HCT116 (cell line): ENCODE results near the gene C1orf116. TPM values are rescaled to one million over a fixed set of nuclear protein-coding genes. Genes with fewer than 3 reads are reported as not detected.

Source experiments
- ATAC-seq: fragments of 200-7000 bp; cut with Tn5 transposase; 2 replicates; pipeline ENCODE4 v1.9.1; 2020; ENCODE audit warnings: mild to moderate bottlenecking, moderate library complexity
- BruUV-seq: library from RNA; stranded (reverse); fragments of 400-500 nt; replicated peaks from 2 replicates; lab custom pipeline; 2021; lab: Mats Ljungman, UMichigan
- CTCF ChIA-PET: fragments of 300-600 bp; sonication (Branson Sonifier 250); formaldehyde crosslinking; loops from one replicate; lab custom pipeline; 2021; ENCODE audit warnings: antibody characterized with exemption; lab: Charles Lee
- POLR2A ChIA-PET: fragments of 300-600, 350-600 bp; sonication (Branson Sonifier 250); formaldehyde crosslinking; loops from one replicate; lab custom pipeline; 2021; ENCODE audit warnings: antibody characterized with exemption; lab: Charles Lee
- RAD21 ChIA-PET, 2 experiments: fragments of 300-600 bp; sonication (Branson Sonifier 250); formaldehyde crosslinking; loops; one replicate each; lab custom pipeline; 2023; ENCODE audit warnings: low total read pairs in 2 of 2; ENCODE audit not compliant: uncharacterized antibody in 2 of 2, unreplicated experiment in 2 of 2, low non-redundant PET in 1 of 2; lab: Charles Lee
- DNase-seq: peaks from one replicate; pipeline ENCODE4 v3.0.0-alpha.2; 2010; ENCODE audit warnings: low read depth, low spot score
- H2AFZ ChIP-seq: fragments of 200-600 bp; shearing (Covaris generic), sonication (generic); 2 replicates; pipeline ENCODE4 v1.6.1; 2017; ENCODE audit warnings: low read depth, mixed run types, mixed read lengths, antibody characterized with exemption, low read length; ENCODE audit not compliant: poor library complexity, severe bottlenecking
- H3K27ac ChIP-seq: 2 replicates; pipeline ENCODE4 v1.5.1; 2012; ENCODE audit warnings: low read depth, low read length
- H3K27me3 ChIP-seq: fragments of 200-600 bp; sonication (generic); 2 replicates; pipeline ENCODE4 v1.6.1; 2016; ENCODE audit warnings: mixed run types, low read length, mixed read lengths; ENCODE audit not compliant: insufficient read depth
- H3K36me3 ChIP-seq, 2 experiments: fragments of 200-500 bp in 1 of 2; fragments of 200-600 bp in 1 of 2; sonication (Bioruptor generic) in 1 of 2; sonication (generic) in 1 of 2; 2 replicates each; pipeline versions ENCODE4 v1.5.1 to v1.6.1; 2014 to 2016; ENCODE audit warnings: low read length in 2 of 2, inconsistent platforms in 1 of 2, mixed read lengths in 1 of 2, mixed run types in 1 of 2; ENCODE audit not compliant: insufficient read depth in 2 of 2, control insufficient read depth in 1 of 2
- H3K4me1 ChIP-seq, 2 experiments: fragments of 200-600 bp in 1 of 2; sonication (generic) in 1 of 2; 2 replicates each; pipeline versions ENCODE4 v1.5.1 to v1.6.1; 2012 to 2017; ENCODE audit warnings: low read length in 2 of 2, inconsistent platforms in 1 of 2, mild to moderate bottlenecking in 1 of 2, mixed read lengths in 1 of 2, mixed run types in 1 of 2, moderate library complexity in 1 of 2; ENCODE audit not compliant: insufficient read depth in 2 of 2, control insufficient read depth in 1 of 2
- H3K4me2 ChIP-seq: fragments of 200-600 bp; sonication (generic); 2 replicates; pipeline ENCODE4 v1.6.1; 2017; ENCODE audit warnings: mixed run types, low read length, mixed read lengths
- H3K4me3 ChIP-seq, 2 experiments: fragments of 200-600 bp in 1 of 2; sonication (generic) in 1 of 2; replicated peaks in 1 of 2; 2 replicates each; pipeline ENCODE4 v1.5.1; 2011 to 2016; ENCODE audit warnings: low read length in 2 of 2, control low read depth in 1 of 2, low read depth in 1 of 2, mild to moderate bottlenecking in 1 of 2, mixed read lengths in 1 of 2, mixed run types in 1 of 2
- H3K79me2 ChIP-seq: fragments of 200-600 bp; sonication (generic); 2 replicates; pipeline ENCODE4 v1.6.1; 2017; ENCODE audit warnings: mild to moderate bottlenecking, mixed run types, low read length, moderate library complexity, mixed read lengths; ENCODE audit not compliant: insufficient read depth
- H3K9ac ChIP-seq: fragments of 200-600 bp; sonication (generic); 2 replicates; pipeline ENCODE4 v1.6.1; 2016; ENCODE audit warnings: low read length, mixed read lengths
- H3K9me2 ChIP-seq: fragments of 200-600 bp; sonication (generic), shearing (Covaris generic); 2 replicates; pipeline ENCODE4 v1.6.1; 2017; ENCODE audit warnings: mixed run types, mild to moderate bottlenecking, moderate library complexity; ENCODE audit not compliant: insufficient read depth
- H3K9me3 ChIP-seq, 2 experiments: fragments of 200-500 bp in 1 of 2; fragments of 200-600 bp in 1 of 2; sonication (Bioruptor generic) in 1 of 2; sonication (generic) in 1 of 2; 2 replicates each; pipeline ENCODE4 v1.6.1; 2014 to 2017; ENCODE audit warnings: low read length in 2 of 2, mixed read lengths in 2 of 2, inconsistent platforms in 1 of 2, low read depth in 1 of 2, mild to moderate bottlenecking in 1 of 2, mixed run types in 1 of 2, moderate library complexity in 1 of 2; ENCODE audit not compliant: control insufficient read depth in 1 of 2, insufficient read depth in 1 of 2
- H4K20me1 ChIP-seq: fragments of 200-600 bp; sonication (generic), shearing (Covaris generic); 2 replicates; pipeline ENCODE4 v1.6.1; 2017; ENCODE audit warnings: mixed run types, mild to moderate bottlenecking, moderate library complexity; ENCODE audit not compliant: insufficient read depth
- CEBPB ChIP-seq: IDR thresholded peaks from 2 replicates; pipeline ENCODE4 v1.6.1; 2012; ENCODE audit warnings: low read depth
- CTCF ChIP-seq, 3 experiments: fragments of 200-600 bp in 1 of 3; sonication (generic) in 1 of 3; IDR thresholded peaks in 2 of 3; conservative IDR thresholded peaks in 1 of 3; 2 replicates each; pipeline ENCODE4 v1.5.1; 2012 to 2017; ENCODE audit warnings: low read depth in 2 of 3, low read length in 2 of 3, antibody characterized with exemption in 1 of 3, borderline replicate concordance in 1 of 3, control low read depth in 1 of 3, mild to moderate bottlenecking in 1 of 3, mixed read lengths in 1 of 3, mixed run types in 1 of 3, moderate library complexity in 1 of 3; ENCODE audit not compliant: insufficient read depth in 1 of 3
- EZH2phosphoT487 ChIP-seq: fragments of 200-600 bp; IDR thresholded peaks from 2 replicates; pipeline ENCODE4 v1.6.1; 2018; ENCODE audit warnings: antibody characterized with exemption, borderline replicate concordance
- REST ChIP-seq: IDR thresholded peaks from 2 replicates; pipeline ENCODE4 v1.6.1; 2012; ENCODE audit warnings: low read depth
- SP1 ChIP-seq: IDR thresholded peaks from 2 replicates; pipeline ENCODE4 v1.6.1; 2012; ENCODE audit warnings: low read depth
- TCF7L2 ChIP-seq: IDR thresholded peaks from 2 replicates; pipeline ENCODE4 v1.7.0; 2011; ENCODE audit warnings: borderline replicate concordance, inconsistent platforms; ENCODE audit not compliant: insufficient read depth, insufficient read length; ENCODE audit errors: extremely low read depth
- YY1 ChIP-seq: IDR thresholded peaks from 2 replicates; pipeline ENCODE4 v1.6.1; 2011; ENCODE audit warnings: low read length, low read depth, moderate library complexity, mild to moderate bottlenecking; ENCODE audit not compliant: insufficient replicate concordance; ENCODE audit errors: extremely low read depth
- intact Hi-C: fragments of 100-400 bp; cut with micrococcal nuclease; formaldehyde crosslinking; loops from 2 replicates; pipeline ENCODE4 v1.10.0; 2022
- total RNA-seq: library from RNA; stranded (reverse); gene quantifications from one replicate; pipeline ENCODE4 v1.2.1, GENCODE V29; 2021; ENCODE audit not compliant: unreplicated experiment
- TF ChIP-seq, protein P1 (sequence below): IDR thresholded peaks from 2 replicates; pipeline ENCODE4 v1.6.1; 2012
- TF ChIP-seq, protein P2 (sequence below): IDR thresholded peaks from 2 replicates; pipeline ENCODE4 v1.6.1; 2011; ENCODE audit warnings: mild to moderate bottlenecking, low read length, moderate library complexity; ENCODE audit not compliant: insufficient replicate concordance; ENCODE audit errors: extremely low read depth

The C1orf116 gene
- total RNA-seq, 1 experiment from 2014 or later: 3.6 TPM

GRCh38 chr1:207002724-207003146 is 29.8 kb downstream of the C1orf116 start:
- no peaks in the 10 kb centered on the region for H3K27me3 ChIP-seq
- POLR2A ChIA-PET: no interaction called here
- ATAC-seq (peak; percentile 25), DNase-seq (no peak)
- H4K20me1 ChIP-seq: no peaks in the 10 kb centered on the region
- H3K9ac ChIP-seq: no peak overlapping the region
- H3K9me2 ChIP-seq: no peaks in the 10 kb centered on the region
- peak overlapping the region; percentile 37 for H3K4me2 ChIP-seq
- TF ChIP-seq CTCF (IDR thresholded peaks at IDR 0.05 in 2 of 3, conservative IDR thresholded peaks at IDR 0.05 in 1 of 3; ENCODE audit: borderline replicate concordance in 1 of 3, insufficient read depth in 1 of 3, low read depth in 2 of 3, low read length in 2 of 3): no peak
- TF ChIP-seq CEBPB: no peak
- TF ChIP-seq, protein P1, sequence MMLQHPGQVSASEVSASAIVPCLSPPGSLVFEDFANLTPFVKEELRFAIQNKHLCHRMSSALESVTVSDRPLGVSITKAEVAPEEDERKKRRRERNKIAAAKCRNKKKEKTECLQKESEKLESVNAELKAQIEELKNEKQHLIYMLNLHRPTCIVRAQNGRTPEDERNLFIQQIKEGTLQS: no peak
- CTCF ChIA-PET: no interaction called here
- H3K27ac ChIP-seq: no peak overlapping the region
- H3K4me3 ChIP-seq: no peak overlapping the region
- no TSS peak for BruUV-seq
- H3K9me3 ChIP-seq: no peaks in the 10 kb centered on the region
- H3K4me1 ChIP-seq: peaks cover 23 to 51% of the 10 kb centered on the region in 2 experiments
- intact Hi-C loops: no loop called here
- RAD21 ChIA-PET: no interaction called here
- H3K36me3 ChIP-seq: no peaks in the 10 kb centered on the region
- H3K79me2 ChIP-seq: no peaks in the 10 kb centered on the region
- H2AFZ ChIP-seq: no peak overlapping the region

DNA sequence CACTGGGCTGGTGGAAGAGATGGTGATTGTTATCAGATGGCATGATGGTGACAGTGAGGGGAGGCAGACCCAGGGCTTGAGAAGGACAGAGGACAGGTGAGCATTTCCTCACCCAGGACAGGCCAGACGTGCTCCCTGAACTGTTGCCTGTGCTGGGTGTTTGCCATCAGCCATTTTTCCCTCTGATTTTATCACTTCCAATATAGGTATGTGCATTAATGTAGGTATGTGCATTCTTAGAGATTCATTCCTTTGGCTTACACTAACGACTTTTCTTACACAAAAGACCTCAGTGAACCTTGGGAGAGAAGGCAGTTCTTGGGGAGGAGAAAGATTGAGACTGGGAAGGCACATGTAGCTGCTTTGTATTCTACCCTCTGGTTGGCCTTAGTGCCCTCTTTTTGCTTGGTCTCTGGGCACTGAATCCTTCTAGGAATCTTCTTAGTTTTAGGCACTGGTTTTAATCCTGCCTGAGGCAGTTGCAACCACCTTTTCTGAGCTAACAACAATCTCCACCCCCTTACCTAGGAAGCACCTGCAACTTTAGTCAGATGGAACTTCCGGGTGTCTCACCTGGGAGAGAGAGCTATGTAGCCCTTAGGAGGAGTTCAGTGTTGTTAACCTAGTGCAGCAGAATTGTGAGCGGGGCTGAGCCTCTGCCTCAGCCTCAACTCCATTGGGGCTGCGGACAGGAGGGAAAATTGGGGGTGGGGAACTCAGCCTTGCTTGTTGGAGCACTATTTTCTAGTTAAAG is 30.9 kb downstream of the C1orf116 start:
- RAD21 ChIA-PET: no interaction called here
- CTCF ChIA-PET: interaction anchor here (1.8 kb wide), 1 partner anchor 19 kb away, joined by 5 read pairs; no protein-coding TSS in a partner anchor
- H4K20me1 ChIP-seq: no peaks in the 10 kb centered on the region
- BruUV-seq: no TSS peak
- H3K27me3 ChIP-seq: no peaks in the 10 kb centered on the region
- H3K9me2 ChIP-seq: no peaks in the 10 kb centered on the region
- H3K4me2 ChIP-seq: no peak overlapping the region
- H3K79me2 ChIP-seq: no peaks in the 10 kb centered on the region
- H3K4me1 ChIP-seq: peaks cover 14 to 41% of the 10 kb centered on the region in 2 experiments; a peak in 3 of 4 replicates
- ATAC-seq (no peak), DNase-seq (no peak)
- POLR2A ChIA-PET: no interaction called here
- no peak overlapping the region for H3K9ac ChIP-seq
- no peak overlapping the region for H3K4me3 ChIP-seq
- no peaks in the 10 kb centered on the region for H3K9me3 ChIP-seq
- H3K27ac ChIP-seq: no peak overlapping the region
- no peak overlapping the region for H2AFZ ChIP-seq
- H3K36me3 ChIP-seq: no peaks in the 10 kb centered on the region
- intact Hi-C loops: no loop called here
- TF ChIP-seq YY1 (no peak), EZH2phosphoT487 (no peak), TCF7L2 (no peak), REST (no peak), SP1 (no peak)
- TF ChIP-seq, protein P2, sequence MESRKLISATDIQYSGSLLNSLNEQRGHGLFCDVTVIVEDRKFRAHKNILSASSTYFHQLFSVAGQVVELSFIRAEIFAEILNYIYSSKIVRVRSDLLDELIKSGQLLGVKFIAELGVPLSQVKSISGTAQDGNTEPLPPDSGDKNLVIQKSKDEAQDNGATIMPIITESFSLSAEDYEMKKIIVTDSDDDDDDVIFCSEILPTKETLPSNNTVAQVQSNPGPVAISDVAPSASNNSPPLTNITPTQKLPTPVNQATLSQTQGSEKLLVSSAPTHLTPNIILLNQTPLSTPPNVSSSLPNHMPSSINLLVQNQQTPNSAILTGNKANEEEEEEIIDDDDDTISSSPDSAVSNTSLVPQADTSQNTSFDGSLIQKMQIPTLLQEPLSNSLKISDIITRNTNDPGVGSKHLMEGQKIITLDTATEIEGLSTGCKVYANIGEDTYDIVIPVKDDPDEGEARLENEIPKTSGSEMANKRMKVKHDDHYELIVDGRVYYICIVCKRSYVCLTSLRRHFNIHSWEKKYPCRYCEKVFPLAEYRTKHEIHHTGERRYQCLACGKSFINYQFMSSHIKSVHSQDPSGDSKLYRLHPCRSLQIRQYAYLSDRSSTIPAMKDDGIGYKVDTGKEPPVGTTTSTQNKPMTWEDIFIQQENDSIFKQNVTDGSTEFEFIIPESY: no peak
